Peyer's patch (tissue), 4 donors: Measurements from ENCODE around the gene PGBD1. TPM values are rescaled to one million over a fixed set of nuclear protein-coding genes. Genes with fewer than 3 reads are reported as not detected.

ENCODE experiments used
- DNase-seq, 3 donors: peaks; one replicate each; pipeline ENCODE4 v3.0.0-alpha.2; 2017 to 2019
- H3K27ac ChIP-seq, 4 donors: fragments of 200-600 bp; sonication (generic); one replicate each; pipeline ENCODE4 v1.5.1; 2016 to 2019
- H3K27me3 ChIP-seq, 2 donors: fragments of 200-600 bp; sonication (generic); one replicate each; pipeline ENCODE4 v1.5.1; 2019
- H3K36me3 ChIP-seq, 3 donors: fragments of 200-600 bp; sonication (generic); one replicate each; pipeline ENCODE4 v1.5.1; 2016 to 2019
- H3K4me1 ChIP-seq, 4 donors: fragments of 200-600 bp; sonication (generic); one replicate each; pipeline ENCODE4 v1.5.1; 2016 to 2019
- H3K4me3 ChIP-seq, 4 donors: fragments of 200-600 bp; sonication (generic); 1 replicate in 3 of 4; 2 replicates in 1 of 4; pipeline ENCODE4 v1.5.1; 2016 to 2019; ENCODE audit warnings: mild to moderate bottlenecking in 1 of 4
- H3K9me3 ChIP-seq, 4 donors: fragments of 200-600 bp; sonication (generic); one replicate each; pipeline ENCODE4 v1.5.1; 2016 to 2019; ENCODE audit warnings: mild to moderate bottlenecking in 1 of 4
- CTCF ChIP-seq, 6 experiments: fragments of 450-650 bp in 4 of 6; fragments of 200-600 bp in 2 of 6; sonication (generic) in 1 of 6; IDR thresholded peaks; one replicate each; pipeline ENCODE4 v1.5.1; 2017 to 2019; ENCODE audit warnings: antibody characterized with exemption in 6 of 6, mild to moderate bottlenecking in 3 of 6, moderate library complexity in 1 of 6
- POLR2A ChIP-seq, 2 donors: fragments of 450-650 bp; IDR thresholded peaks; one replicate each; pipeline ENCODE4 v1.5.1; 2017; ENCODE audit warnings: antibody characterized with exemption in 2 of 2, mild to moderate bottlenecking in 2 of 2, moderate library complexity in 2 of 2
- total RNA-seq, 4 donors: library from RNA; depleted of rRNA; stranded (reverse); fragments of >200 nt; gene quantifications; one replicate each; pipeline ENCODE4 v1.1.0, GENCODE V29; 2016

The PGBD1 gene
- total RNA-seq, 4 donors from 2014 or later = 0.88 to 3.8 (median 1.7) TPM

DNA sequence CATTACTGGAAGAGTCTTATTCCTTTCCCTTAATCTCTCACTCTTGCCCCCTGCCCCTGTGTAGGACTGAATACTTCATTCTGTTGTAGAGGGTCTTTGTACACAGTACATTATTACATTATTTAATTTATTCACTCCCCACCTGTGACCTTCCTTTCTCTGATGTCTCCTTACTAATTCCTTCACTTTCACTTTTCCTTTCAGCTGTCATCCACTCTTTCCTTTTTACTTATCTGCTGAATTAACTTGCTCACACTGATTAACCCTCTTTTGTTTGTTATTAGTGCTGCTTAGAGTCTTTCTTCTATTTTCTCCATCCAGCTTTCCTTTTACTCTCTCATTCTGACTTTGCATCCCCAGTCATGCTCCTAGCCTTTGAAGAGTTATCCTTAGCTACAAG, 6.5 kb upstream of the PGBD1 start:
- H3K4me1 ChIP-seq = no peaks in the 10 kb centered on the region
- H3K27ac ChIP-seq = no peak overlapping the region
- H3K9me3 ChIP-seq = no peaks in the 10 kb centered on the region
- no peak for TF ChIP-seq POLR2A (IDR thresholded peaks at IDR 0.05)
- no peak for TF ChIP-seq CTCF (IDR thresholded peaks at IDR 0.05)
- no peaks in the 10 kb centered on the region for H3K27me3 ChIP-seq
- DNase-seq = no peak
- H3K36me3 ChIP-seq = peaks cover 0 to 50% (median 0%) of the 10 kb centered on the region in 3 donors
- no peak overlapping the region for H3K4me3 ChIP-seq

GRCh38 chr6:28277746-28278145, 3.6 kb upstream of the PGBD1 start:
- peaks cover 0 to 11% (median 4%) of the 10 kb centered on the region in 4 donors for H3K4me1 ChIP-seq
- H3K36me3 ChIP-seq = peaks cover 0 to 39% (median 0%) of the 10 kb centered on the region in 3 donors

GRCh38 chr6:28280595-28281287, 631 bp upstream of the PGBD1 start:
- Histone ChIP-seq H3K27me3 (no peaks in the 10 kb centered on the region), H3K36me3 (peaks cover 0 to 12% (median 0%) of the 10 kb centered on the region in 3 donors), H3K9me3 (no peaks in the 10 kb centered on the region), H3K4me1 (peaks cover 0 to 11% (median 4%) of the 10 kb centered on the region in 4 donors), H3K27ac (no peak overlapping the region), H3K4me3 (peak overlapping the region in 3 of 4 donors; percentile 43 to 70 (median 56))
- no peak for TF ChIP-seq POLR2A (IDR thresholded peaks at IDR 0.05)
- no peak for TF ChIP-seq CTCF (IDR thresholded peaks at IDR 0.05)
- DNase-seq = no peak

More at GRCh38 chr6:28277746-28278145, 3.6 kb upstream of the PGBD1 start:
- TF ChIP-seq POLR2A (IDR thresholded peaks at IDR 0.05) = no peak
- no peak for TF ChIP-seq CTCF (IDR thresholded peaks at IDR 0.05)
- Histone ChIP-seq H3K9me3 (no peaks in the 10 kb centered on the region), H3K27me3 (no peaks in the 10 kb centered on the region), H3K4me3 (no peak overlapping the region), H3K27ac (no peak overlapping the region)
- no peak for DNase-seq

GRCh38 chr6:28282926-28283325, 1.6 kb downstream of the PGBD1 start:
- TF ChIP-seq POLR2A (IDR thresholded peaks at IDR 0.05) (no peak), CTCF (IDR thresholded peaks at IDR 0.05) (no peak)
- no peak overlapping the region for H3K4me3 ChIP-seq
- H3K27ac ChIP-seq = no peak overlapping the region
- peaks cover 0 to 5% (median 0%) of the 10 kb centered on the region in 3 donors for H3K36me3 ChIP-seq
- peaks cover 0 to 11% (median 4%) of the 10 kb centered on the region in 4 donors for H3K4me1 ChIP-seq
- H3K9me3 ChIP-seq = no peaks in the 10 kb centered on the region
- H3K27me3 ChIP-seq = no peaks in the 10 kb centered on the region
- DNase-seq = no peak

- no peaks in the 10 kb centered on the region for H3K9me3 ChIP-seq
- H3K27ac ChIP-seq = no peak overlapping the region
- H3K4me1 ChIP-seq = no peaks in the 10 kb centered on the region
- no peaks in the 10 kb centered on the region for H3K27me3 ChIP-seq
- H3K4me3 ChIP-seq = no peak overlapping the region
- no peak for DNase-seq
- TF ChIP-seq CTCF (IDR thresholded peaks at IDR 0.05) = no peak
- TF ChIP-seq POLR2A (IDR thresholded peaks at IDR 0.05) = no peak
- peaks cover 0 to 1% (median 0%) of the 10 kb centered on the region in 3 donors for H3K36me3 ChIP-seq
Observed at GRCh38 chr6:28291573-28291972, 10.2 kb downstream of the PGBD1 start.
